Transverse colon (tissue), 3 donors: ENCODE measurements around the gene PTCHD1.

Experiments used
- CTCF ChIP-seq, 5 experiments: fragments of 200-600 bp in 3 of 5; fragments of 450-650 bp in 2 of 5; sonication (generic) in 3 of 5; IDR thresholded peaks; 1 replicate in 2 of 5; 2 replicates in 3 of 5; pipeline ENCODE4 v1.5.1; 2016 to 2017; ENCODE audit warnings: antibody characterized with exemption in 5 of 5, inconsistent platforms in 3 of 5, mild to moderate bottlenecking in 2 of 5, moderate library complexity in 1 of 5
- EP300 ChIP-seq: sonication (generic); formaldehyde crosslinking; IDR thresholded peaks from one replicate; pipeline ENCODE4 v1.6.1; 2017; ENCODE audit warnings: antibody characterized with exemption, low read depth

DNA sequence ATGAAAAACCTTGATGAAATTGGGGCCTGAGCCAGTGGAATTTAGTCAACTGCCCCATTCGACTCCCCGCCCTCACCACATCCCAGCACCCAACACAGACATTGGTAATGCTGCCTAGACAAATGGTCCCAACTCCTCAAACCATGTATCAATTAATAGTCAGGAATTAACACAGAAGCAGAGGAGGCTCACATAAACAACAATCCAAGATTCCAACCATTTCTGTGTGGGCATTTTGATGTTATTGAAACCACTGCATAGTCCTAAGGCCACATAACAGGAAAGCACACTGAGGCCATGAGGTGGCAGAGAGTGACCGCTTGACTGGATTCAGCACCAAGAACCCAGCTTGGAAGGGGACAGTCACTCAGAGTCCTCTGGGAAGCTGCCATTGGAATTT, 22.5 kb upstream of the PTCHD1 start:
- TF ChIP-seq CTCF (IDR thresholded peaks at IDR 0.05) (no peak), EP300 (no peak)
